ENCODE results near the gene ADAM11. TPM values are rescaled to one million over a fixed set of nuclear protein-coding genes. Genes with fewer than 3 reads are reported as not detected.

ADAM11 gene
- polyA plus RNA-seq, 1 donor (not counting 4 experiments of a cell fraction or from before 2014, with no cell fraction given) = 0.03 TPM

DNA sequence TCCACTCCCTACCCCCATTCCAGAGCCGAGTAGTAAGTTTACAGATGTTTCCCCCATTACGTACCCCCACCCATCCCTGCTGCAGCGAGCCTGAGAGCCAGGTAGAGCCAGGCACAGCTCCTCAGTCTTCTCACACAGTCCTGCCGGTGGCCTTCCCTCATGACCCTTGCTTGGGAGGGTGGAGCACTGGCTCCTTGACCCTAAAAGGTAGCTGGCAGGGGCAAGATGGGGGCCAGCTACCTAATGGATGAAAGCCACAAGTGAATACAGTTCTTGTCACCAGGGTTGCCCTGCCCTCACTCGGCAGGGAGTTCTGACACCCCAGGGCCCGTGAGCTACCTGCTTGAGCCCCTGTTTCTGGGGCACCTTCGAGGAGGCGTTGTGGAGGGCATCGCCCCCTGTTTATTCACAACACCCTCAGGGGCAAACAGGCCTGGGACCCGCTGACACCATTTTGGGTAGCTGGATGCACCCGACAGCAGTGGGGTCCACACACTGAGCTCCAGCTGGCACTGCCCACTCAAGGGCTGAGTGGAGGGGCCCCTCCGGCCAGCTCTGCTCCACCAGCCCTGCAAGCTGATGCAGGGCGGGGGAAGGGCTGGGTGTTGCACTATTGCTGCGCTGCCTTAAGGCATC is 22.2 kb downstream of the ADAM11 start:
- Histone ChIP-seq H3K27ac (ENCODE audit: control insufficient read depth, insufficient read depth, low read length) (no peak overlapping the region), H3K9me3 (ENCODE audit: control insufficient read depth, low read depth, low read length) (no peaks in the 10 kb centered on the region), H3K9me1 (ENCODE audit: control insufficient read depth, extremely low read depth, insufficient read depth, low read length) (no peaks in the 10 kb centered on the region), H3K4me2 (ENCODE audit: control insufficient read depth, extremely low read depth, insufficient read depth, low read depth, low read length) (no peak overlapping the region), H2AFZ (ENCODE audit: control insufficient read depth, low read length) (no peak overlapping the region), H4K20me1 (ENCODE audit: control insufficient read depth, extremely low read depth, insufficient read depth, low read length) (no peaks in the 10 kb centered on the region), H3K79me2 (ENCODE audit: control insufficient read depth, insufficient read depth, low read length) (no peaks in the 10 kb centered on the region), H3K4me1 (ENCODE audit: control insufficient read depth, extremely low read depth, insufficient read depth, low read length) (peaks cover 7% of the 10 kb centered on the region), H3K9ac (ENCODE audit: control insufficient read depth, extremely low read depth, insufficient read depth, low read length) (no peak overlapping the region), H3K36me3 (ENCODE audit: control insufficient read depth in 2 of 2, extremely low read depth in 1 of 2, insufficient read depth in 2 of 2, low read length in 2 of 2) (no peaks in the 10 kb centered on the region), H3K27me3 (ENCODE audit: control insufficient read depth, extremely low read depth, insufficient read depth, low read length) (peaks cover 11% of the 10 kb centered on the region), H3K4me3 (ENCODE audit: control insufficient read depth in 2 of 3, extremely low read depth in 1 of 3, insufficient read depth in 2 of 3, low read depth in 1 of 3, low read length in 3 of 3) (no peak overlapping the region)
- no peak for FAIRE-seq
- dilution Hi-C loops (cut with MboI; ENCODE audit: extremely low pct_ligation_motif_present, low sequenced_read_pairs) = no loop called here
- no peak for DNase-seq (ENCODE audit: low read depth, low spot score)
- no peak for TF ChIP-seq EZH2 (IDR thresholded peaks at IDR 0.05; ENCODE audit: low read length)
- TF ChIP-seq, protein P1, sequence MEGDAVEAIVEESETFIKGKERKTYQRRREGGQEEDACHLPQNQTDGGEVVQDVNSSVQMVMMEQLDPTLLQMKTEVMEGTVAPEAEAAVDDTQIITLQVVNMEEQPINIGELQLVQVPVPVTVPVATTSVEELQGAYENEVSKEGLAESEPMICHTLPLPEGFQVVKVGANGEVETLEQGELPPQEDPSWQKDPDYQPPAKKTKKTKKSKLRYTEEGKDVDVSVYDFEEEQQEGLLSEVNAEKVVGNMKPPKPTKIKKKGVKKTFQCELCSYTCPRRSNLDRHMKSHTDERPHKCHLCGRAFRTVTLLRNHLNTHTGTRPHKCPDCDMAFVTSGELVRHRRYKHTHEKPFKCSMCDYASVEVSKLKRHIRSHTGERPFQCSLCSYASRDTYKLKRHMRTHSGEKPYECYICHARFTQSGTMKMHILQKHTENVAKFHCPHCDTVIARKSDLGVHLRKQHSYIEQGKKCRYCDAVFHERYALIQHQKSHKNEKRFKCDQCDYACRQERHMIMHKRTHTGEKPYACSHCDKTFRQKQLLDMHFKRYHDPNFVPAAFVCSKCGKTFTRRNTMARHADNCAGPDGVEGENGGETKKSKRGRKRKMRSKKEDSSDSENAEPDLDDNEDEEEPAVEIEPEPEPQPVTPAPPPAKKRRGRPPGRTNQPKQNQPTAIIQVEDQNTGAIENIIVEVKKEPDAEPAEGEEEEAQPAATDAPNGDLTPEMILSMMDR (optimal IDR thresholded peaks at IDR 0.05 in 1 of 3, IDR thresholded peaks at IDR 0.05 in 1 of 3, conservative IDR thresholded peaks at IDR 0.05 in 1 of 3; ENCODE audit: extremely low read depth in 1 of 3, insufficient read depth in 2 of 3, low read length in 3 of 3) = no peak

DNA sequence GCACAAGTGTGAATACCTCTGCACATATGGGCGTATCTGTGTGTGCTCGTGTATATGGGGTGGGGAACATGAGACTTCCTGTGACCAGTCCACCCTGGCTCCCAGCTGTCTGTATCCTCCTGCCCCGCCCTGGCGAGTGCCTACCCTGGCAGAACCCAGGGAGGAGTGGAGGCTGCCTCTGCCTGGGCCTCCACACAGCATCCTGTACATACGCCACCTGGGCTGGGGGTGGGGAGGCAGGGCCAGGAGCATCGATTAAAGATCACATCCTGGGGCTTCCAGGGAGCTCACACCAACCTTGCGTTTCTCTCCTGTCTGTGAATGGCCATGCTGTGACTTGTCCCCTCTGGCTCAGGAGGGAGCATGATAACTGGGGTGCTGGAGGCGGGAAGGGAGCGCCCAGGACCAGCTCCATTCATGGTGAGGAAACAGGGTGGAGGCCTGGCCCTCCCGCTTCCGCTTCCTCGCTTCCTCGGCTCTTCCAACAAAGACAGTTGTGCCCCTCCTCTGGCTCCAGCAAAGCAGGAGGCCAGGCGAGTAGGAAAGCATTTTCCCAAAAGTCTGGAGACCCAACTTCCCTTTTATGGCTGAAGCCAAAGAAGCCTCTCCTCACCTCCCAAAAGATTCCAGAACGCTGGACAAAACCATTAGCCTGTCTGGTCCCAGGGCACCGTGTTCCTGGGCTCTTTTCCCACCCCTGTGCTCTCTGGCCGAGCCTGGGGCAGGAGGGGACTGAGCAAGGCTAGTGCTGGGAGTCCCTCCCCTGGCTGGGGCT is 22.9 kb downstream of the ADAM11 start:
- dilution Hi-C loops (cut with MboI; ENCODE audit: extremely low pct_ligation_motif_present, low sequenced_read_pairs) = no loop called here
- H3K27me3 ChIP-seq (ENCODE audit: control insufficient read depth, extremely low read depth, insufficient read depth, low read length) = peaks cover 9% of the 10 kb centered on the region
- no peaks in the 10 kb centered on the region for H4K20me1 ChIP-seq (ENCODE audit: control insufficient read depth, extremely low read depth, insufficient read depth, low read length)
- no peak for TF ChIP-seq EZH2 (IDR thresholded peaks at IDR 0.05; ENCODE audit: low read length)
- TF ChIP-seq, protein P1 (optimal IDR thresholded peaks at IDR 0.05 in 1 of 3, IDR thresholded peaks at IDR 0.05 in 1 of 3, conservative IDR thresholded peaks at IDR 0.05 in 1 of 3; ENCODE audit: extremely low read depth in 1 of 3, insufficient read depth in 2 of 3, low read length in 3 of 3) = no peak
- no peaks in the 10 kb centered on the region for H3K36me3 ChIP-seq (ENCODE audit: control insufficient read depth in 2 of 2, extremely low read depth in 1 of 2, insufficient read depth in 2 of 2, low read length in 2 of 2)
- DNase-seq (ENCODE audit: low read depth, low spot score) (no peak), FAIRE-seq (no peak)
- peaks cover 3% of the 10 kb centered on the region for H3K4me1 ChIP-seq (ENCODE audit: control insufficient read depth, extremely low read depth, insufficient read depth, low read length)
- no peak overlapping the region for H3K4me2 ChIP-seq (ENCODE audit: control insufficient read depth, extremely low read depth, insufficient read depth, low read depth, low read length)
- H3K9me3 ChIP-seq (ENCODE audit: control insufficient read depth, low read depth, low read length) = no peaks in the 10 kb centered on the region
- no peaks in the 10 kb centered on the region for H3K9me1 ChIP-seq (ENCODE audit: control insufficient read depth, extremely low read depth, insufficient read depth, low read length)
- no peak overlapping the region for H3K27ac ChIP-seq (ENCODE audit: control insufficient read depth, insufficient read depth, low read length)
- no peaks in the 10 kb centered on the region for H3K79me2 ChIP-seq (ENCODE audit: control insufficient read depth, insufficient read depth, low read length)
- no peak overlapping the region for H2AFZ ChIP-seq (ENCODE audit: control insufficient read depth, low read length)
- H3K9ac ChIP-seq (ENCODE audit: control insufficient read depth, extremely low read depth, insufficient read depth, low read length) = no peak overlapping the region
- H3K4me3 ChIP-seq (ENCODE audit: control insufficient read depth in 2 of 3, extremely low read depth in 1 of 3, insufficient read depth in 2 of 3, low read depth in 1 of 3, low read length in 3 of 3) = no peak overlapping the region
